DMS53 (cell line): Measurements from ENCODE around the gene XKR7.
A peak's percentile ranks its signal among the peaks of the same experiment; 100 is the strongest.
"Not testable (repeated sequence)": the region's sequence is repeated elsewhere in the genome, so short reads cannot be mapped to it uniquely, and the experiment has no call there.

Experiments
- DNase-seq: peaks from one replicate; lab custom pipeline; 2025; lab: John Stamatoyannopoulos, UW

The XKR7 gene

DNA sequence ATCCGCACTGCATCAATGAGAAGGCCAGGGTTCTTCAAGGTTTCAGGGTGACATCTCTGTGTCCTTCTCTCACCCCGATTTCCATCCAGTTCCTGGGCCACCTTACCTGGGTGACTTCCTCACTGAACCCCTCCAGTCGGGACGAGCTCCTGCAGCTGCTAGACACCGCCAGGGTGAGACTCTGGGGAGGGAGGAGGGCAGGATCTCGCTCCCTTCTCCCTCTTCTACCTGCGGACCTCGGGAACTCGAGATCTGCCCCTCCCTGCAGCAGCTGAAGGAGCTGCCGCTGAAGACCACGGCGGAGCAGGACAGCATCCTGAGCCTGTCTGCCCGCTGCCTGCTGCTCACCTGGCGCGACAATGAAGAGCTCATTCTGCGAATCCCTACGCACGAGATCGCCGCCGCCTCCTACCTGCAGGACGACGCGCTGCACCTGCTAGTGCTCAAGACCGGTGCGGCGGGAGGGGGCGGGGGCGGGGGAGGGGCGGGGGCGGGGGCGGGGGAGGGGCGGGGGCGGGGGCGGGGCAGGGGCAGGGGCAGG lies 49.8 kb downstream of the XKR7 start:
- DNase-seq: peak; percentile 98

DNA sequence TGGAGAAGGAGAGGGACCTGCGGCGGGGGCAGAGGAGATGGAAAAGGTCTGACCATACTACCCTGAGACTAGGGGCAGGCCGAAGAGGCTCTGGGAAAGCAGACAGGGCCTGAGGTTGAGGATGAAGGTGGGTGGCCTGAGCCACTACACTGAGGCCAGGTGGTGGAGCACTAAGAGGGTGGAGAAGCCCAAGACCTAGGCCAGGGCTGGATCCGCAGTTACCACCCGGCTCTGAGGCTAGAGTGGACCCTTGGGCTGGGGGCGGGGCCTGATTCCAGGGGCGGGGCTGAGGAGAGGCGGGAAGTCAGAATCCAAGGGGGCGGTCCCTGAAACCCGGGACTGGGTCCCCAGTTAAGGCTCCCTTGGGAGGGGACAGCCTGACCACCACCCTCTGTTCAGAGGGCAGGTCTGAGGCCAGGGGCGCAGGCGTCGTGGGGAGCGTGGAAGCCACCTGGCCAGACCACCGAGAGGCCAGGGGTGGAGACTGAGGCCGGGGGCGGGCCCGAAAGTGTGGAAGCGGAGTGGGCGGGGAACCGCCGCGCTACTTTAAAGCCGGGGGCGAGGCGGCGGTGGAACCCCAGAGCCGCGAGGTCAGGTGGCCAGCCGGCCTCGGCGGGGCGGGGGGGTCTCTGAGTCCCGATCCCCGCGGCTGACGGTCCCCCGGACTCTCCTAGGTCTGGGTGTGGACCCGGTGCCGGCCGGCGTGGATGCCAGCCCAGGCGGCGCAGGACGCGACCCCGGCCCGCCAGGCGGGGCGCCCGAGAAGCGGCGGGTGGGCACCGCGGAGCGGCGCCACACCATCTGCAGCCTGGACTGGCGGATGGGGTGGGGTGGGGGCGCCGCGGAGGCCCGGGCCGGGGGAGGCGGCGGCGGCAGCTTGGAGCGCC lies 50.6 kb downstream of the XKR7 start:
- DNase-seq: peak; percentile 97

DNA sequence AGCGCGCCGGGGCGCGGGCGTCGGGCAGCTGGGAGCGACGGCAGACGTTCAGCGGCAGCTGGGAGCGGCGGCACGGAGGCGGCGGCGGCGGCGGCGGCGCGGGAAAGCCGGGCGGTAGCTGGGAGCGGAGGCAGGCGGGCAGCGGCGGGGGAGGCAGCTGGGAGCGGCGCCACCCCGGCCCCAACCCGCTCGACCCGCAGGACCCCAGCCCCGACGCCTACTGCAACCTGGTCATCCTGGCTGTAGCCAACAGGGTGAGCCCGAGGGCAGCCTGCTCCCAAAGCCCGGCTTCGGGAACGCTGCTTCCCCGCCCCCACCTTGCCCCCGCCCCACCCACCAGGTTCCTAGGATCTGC lies 51.2 kb downstream of the XKR7 start:
- peak; percentile 81 for DNase-seq

DNA sequence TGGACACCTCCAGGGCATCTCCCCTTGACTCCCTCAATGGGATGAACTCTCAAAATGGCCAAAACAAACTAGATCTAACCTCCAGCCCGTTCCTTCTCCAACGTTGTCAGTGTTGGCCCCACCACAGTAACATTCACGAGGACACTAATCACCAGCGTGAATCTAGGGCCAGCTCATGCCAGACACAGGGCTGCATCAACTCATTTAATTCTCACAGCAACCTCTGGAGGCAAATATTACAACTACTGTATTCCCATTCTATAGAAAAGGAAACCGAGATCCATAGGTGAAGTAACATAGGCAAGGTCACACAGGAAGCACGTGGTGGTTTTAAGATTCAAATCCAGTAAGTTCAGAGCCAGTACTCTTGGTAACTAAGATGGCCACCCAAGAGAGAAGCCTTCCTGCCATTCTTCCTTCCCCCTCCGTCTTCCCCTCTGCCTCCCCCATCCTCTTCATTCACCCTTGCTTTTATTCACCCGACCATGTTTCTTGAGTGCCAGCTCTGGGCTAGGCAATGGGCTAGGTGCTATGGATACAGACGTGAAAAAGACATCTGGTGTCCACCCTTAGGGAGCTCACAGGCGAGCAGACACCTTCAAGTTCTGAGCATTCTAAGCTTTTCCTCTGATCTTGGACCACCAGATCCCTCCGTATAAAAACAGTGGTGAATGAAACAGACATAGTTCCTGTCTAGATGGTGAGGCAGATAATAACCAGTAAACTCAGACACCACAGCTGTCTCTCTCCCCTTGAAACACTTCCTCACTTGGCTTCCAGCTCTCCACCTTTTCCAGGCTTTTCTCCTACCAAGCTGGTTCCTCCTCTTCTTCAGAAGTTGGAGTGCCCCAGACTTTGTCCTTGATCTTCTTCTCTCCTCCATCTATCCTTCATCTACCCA lies 51.9 kb downstream of the XKR7 start:
- no peak for DNase-seq

DNA sequence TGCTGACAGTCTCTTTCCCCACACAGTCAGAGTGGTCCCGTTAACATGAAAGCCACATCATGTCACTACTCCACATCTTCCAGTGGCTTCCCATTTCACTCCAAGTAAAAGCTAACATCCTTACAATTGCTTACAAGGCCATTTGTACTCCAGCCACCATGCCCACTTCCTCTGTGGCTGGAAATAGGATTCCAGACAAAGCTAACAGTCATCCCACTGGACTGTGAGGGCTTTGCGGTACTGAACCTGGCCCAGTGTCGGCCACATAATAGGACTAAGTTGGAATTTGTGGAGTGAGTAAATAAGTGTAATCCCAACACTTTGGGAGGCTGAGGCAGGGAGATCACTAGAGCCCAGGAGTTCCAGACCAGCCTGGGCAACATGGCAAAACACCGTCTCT lies 53.1 kb downstream of the XKR7 start:
- no peak for DNase-seq

- peak; percentile 13 for DNase-seq
Measured at GRCh38 chr20:32024683-32025295, 56.8 kb downstream of the XKR7 start.

DNA sequence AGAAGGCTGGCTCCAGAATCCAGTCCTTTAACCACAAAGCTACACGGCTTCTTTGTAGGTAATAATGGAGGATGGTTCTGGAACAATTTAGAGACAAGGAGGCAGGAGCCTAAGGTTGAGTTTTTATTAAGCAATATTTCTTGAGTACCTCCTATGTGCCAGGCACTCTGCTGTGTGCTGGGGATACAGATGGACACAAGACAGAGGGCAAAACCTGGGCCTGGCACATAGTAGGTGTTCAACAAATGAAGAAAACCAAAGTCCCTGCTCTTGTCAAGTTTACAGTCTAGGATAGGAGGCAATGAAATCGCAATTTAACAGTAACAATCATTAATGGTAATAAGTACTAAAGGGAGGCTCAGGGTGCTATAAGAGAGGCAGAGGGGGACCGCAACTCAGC lies 59.7 kb downstream of the XKR7 start:
- no peak for DNase-seq

DNA sequence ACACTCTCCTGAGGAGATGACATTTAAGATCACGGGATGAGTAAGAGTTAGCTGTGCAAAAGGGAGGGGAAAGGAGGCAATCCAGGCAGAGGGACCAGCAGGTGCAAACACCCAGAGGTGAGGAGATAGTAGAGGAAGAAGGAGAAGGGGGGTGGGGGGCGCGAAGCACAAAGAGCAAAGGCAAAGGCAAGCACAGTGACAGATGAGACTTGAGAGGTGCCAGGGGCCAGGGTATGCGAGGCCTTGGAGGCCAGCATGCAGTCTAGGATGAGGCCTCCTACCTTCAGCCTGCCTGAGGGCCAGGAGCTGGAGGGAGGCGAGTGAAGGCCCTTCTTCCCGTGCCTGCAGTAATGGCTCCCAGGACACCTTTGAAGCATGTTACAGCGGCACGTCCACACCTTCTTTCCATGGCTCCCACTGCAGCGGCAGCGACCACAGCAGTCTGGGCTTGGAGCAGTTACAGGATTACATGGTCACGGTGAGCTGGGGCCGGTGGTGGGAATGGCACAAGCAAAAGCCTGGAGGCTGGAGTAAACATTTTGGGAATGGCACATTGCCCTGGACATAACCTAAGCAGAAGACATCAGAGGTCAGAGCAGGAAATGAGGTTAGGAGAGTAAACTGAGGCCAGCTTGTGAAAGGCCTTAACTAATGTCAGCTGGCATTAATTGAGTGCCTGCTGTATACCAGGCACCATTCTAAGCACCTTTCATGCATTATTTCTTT lies 60.9 kb downstream of the XKR7 start:
- peak; percentile 44 for DNase-seq

- no peak for DNase-seq
Measured at GRCh38 chr20:32029561-32029960, 61.6 kb downstream of the XKR7 start.

DNA sequence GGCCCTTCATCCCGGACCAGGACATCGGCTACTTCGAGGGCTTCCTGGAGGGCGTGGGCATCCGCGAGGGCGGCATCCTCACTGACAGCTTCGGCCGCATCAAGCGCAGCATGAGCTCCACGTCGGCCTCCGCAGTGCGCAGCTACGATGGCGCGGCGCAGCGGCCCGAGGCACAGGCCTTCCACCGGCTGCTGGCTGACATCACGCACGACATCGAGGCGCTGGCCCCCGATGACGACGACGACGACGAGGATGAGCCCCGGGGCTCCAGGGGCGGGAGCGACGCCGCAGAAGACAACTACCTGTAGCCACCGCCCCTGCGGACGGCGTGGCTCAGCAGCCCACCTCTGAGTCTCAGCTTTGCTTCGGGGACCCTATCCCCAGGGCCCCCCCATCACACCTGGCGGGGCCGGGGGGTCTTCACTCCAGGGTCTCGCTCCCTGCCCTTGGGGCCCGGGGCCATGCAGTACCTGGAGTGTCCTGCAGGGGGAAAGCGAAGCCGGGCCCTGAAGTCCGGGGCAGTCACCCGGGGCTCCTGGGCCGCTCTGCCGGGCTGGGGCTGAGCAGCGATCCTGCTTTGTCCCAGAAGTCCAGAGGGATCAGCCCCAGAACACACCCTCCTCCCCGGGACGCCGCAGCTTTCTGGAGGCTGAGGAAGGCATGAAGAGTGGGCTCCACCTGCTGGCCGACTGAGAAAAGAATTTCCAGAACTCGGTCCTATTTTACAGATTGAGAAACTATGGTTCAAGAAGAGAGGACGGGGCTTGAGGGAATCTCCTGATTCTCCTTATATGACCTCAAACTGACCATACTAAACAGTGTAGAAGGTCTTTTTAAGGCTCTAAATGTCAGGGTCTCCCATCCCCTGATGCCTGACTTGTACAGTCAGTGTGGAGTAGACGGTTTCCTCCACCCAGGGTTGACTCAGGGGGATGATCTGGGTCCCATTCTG lies 63.3 kb downstream of the XKR7 start:
- DNase-seq: peak; percentile 95

DNA sequence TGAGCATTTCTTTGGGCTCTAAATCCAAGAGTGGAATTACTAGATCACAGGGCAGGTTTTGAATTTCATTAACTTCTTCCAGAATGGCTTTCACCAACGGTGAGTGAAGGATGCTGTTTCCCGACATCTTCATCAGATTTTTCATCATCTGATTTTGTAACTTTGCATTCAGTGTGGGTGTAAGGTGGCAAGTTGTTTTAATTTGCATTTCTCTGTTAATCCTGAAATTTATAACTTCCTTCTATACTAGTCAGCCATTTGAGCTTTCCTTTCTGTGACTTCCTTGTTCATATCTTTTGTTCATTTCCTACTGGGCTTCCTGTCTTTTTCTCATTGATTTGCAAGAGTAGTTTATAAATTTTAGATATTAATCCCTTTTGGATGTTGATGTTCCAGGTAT lies 65.4 kb downstream of the XKR7 start:
- no peak for DNase-seq

GRCh38 chr20:32033721-32034120 lies 65.8 kb downstream of the XKR7 start:
- not testable (repeated sequence) for DNase-seq

- DNase-seq: peak; percentile 13
Measured at GRCh38 chr20:32034581-32035425, 66.9 kb downstream of the XKR7 start.

DNA sequence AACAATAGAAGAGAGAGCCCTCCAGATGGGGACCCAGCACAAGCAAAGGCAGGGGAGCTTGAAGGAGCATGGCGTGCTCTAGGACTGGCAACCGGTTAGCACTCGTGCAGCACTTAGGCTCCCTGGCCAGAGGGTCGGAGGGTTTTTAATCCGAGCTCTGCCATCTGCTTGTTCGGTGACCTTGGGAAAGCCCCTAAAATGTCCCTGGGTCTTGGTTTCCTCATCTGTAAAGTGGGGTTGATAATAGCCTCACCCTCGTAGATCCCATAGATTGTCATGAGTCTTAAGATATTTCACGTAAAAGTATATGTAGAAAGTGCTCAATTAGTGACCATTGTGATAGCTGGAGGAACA lies 67.5 kb downstream of the XKR7 start:
- no peak for DNase-seq

DNA sequence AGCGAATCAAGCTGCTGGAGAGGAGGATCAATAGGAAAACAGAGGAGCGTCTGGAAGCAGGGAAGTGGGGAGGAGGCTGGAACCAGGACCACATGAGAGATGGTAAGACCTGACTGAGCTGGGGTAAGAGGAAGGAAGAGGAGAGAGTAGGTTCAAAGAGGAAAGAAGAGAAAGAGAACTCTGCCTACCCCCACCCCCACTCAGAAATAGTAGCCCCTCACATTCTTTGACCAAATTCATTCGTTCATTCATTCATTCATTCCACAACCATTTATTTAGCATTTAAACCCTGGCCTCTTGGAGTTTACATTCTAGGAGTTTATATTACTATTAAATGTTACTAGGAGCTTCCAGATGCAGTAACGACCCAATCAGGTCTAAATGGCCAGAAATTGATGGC lies 68.3 kb downstream of the XKR7 start:
- no peak for DNase-seq

GRCh38 chr20:32036716-32037485 lies 69.0 kb downstream of the XKR7 start:
- peak; percentile 28 for DNase-seq

DNA sequence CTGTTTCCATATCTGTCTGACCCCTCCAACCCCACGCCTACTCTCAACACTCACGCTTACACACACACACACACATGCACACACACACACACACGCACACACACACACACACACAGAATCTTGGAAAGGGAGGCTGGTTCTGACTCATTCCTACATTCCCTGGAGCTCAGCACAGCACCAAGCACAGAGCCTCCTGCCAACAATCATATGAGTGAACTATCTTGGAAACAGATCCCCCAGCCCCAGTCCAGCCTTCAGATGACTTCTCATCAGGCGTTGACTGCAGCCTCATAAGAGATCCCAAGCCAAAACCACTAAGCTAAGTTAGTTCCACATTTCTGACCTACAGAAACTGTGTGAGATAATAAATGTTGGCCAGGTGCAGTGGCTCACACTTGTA lies 70.0 kb downstream of the XKR7 start:
- no peak for DNase-seq

DNA sequence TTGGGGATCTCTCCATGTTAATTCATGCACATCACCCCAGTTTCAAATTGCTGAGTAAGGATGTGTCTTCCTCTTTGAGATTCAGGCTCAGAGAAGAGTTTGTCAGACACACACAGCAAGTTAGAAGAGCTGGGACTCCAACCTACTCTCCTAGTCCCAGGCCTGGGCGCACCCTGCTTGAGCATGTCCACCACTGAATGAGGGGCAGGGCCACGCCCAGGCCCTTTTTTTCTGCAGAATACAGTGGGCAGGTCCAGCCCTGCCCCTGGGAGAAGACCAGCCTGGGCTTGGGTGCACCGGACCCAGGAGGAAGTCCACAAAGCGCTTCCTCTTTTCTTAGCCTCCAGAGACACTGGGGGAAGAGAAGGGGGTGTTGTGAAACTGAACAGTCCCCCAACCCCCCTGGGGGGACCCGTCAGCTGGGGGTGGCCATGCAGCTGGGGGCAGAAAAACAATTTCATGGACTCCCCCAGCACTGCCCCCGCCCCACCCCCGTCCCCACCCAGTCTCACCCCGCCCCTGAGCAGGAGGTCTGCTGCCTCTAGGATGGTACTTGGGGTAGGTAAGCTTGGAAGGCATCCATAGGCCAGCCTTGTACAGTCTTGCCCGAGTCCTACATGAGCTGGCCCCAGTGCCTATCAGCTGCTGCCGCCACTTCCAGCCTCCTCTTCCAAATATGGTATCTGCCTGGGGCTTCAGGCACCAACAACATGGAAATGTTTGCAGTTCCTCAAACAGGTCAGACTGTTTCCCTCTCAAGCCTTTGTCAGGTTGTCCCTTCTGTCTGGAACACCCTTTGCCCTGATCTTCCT lies 72.4 kb downstream of the XKR7 start:
- DNase-seq: peak; percentile 23
